Left lung (tissue), 10 donors: ENCODE measurements around the gene ASCC1. TPM values are rescaled to one million over a fixed set of nuclear protein-coding genes. Genes with fewer than 3 reads are reported as not detected.

Experiments used
- ATAC-seq: fragments of 200-7000 bp; cut with Tn5 transposase; one replicate; pipeline ENCODE4 v1.9.1; 2020; ENCODE audit warnings: moderate library complexity
- DNase-seq, 4 donors: peaks; one replicate each; pipeline ENCODE4 v3.0.0-alpha.2; 2013 to 2020
- H3K27ac ChIP-seq, 2 donors: fragments of 200-600 bp; sonication (generic) in 1 of 2; one replicate each; pipeline versions ENCODE4 v1.5.0 to v1.8.0; 2020 to 2021
- H3K27me3 ChIP-seq, 2 donors: fragments of 200-600 bp; sonication (generic) in 1 of 2; one replicate each; pipeline versions ENCODE4 v1.5.0 to v1.8.0; 2020 to 2021
- H3K36me3 ChIP-seq, 2 donors: fragments of 200-600 bp; sonication (generic) in 1 of 2; one replicate each; pipeline versions ENCODE4 v1.5.0 to v1.8.0; 2020 to 2021
- H3K4me1 ChIP-seq, 2 donors: fragments of 200-600 bp; one replicate each; pipeline ENCODE4 v1.8.0; 2021
- H3K4me3 ChIP-seq, 2 donors: fragments of 200-600 bp; sonication (generic) in 1 of 2; one replicate each; pipeline versions ENCODE4 v1.5.0 to v1.8.0; 2020 to 2021; ENCODE audit warnings: mild to moderate bottlenecking in 1 of 2
- H3K9me3 ChIP-seq, 2 donors: fragments of 200-600 bp; sonication (generic) in 1 of 2; one replicate each; pipeline versions ENCODE4 v1.5.0 to v1.8.0; 2020 to 2021
- CTCF ChIP-seq, 2 donors: fragments of 200-600 bp; sonication (generic) in 1 of 2; IDR thresholded peaks; one replicate each; pipeline versions ENCODE4 v1.5.0 to v1.8.0; 2021; ENCODE audit warnings: antibody characterized with exemption in 2 of 2
- intact Hi-C, 2 donors: fragments of 100-400 bp; cut with DNase I; formaldehyde crosslinking; loops; one replicate each; pipeline versions ENCODE4 v1.11.2 to v1.14.2; 2022
- polyA plus RNA-seq, 6 donors: library from polyadenylated mRNA; unstranded; fragments of 120-200 nt; gene quantifications; one replicate each; pipeline ENCODE4 v1.2.1, GENCODE V29; 2013; ENCODE audit not compliant: insufficient read length in 6 of 6
- total RNA-seq, 2 donors: library from RNA; stranded (reverse); fragmentation: NEBNext Ultra II Directional; extraction: Animal tissue kit (Norgen Biotek cat#: 25700); gene quantifications; one replicate each; pipeline ENCODE4 v1.2.1, GENCODE V29; 2021
- donor health status: DM: no; HTN: yes; CAD: no.
- donor health status: DM: no; HTN: no; CAD: no.

ASCC1 gene
- total and polyA plus RNA-seq, 8 donors: 27.0 to 48.2 (median 37.4) TPM

GRCh38 chr10:72123616-72124015 lies 92.5 kb downstream of the ASCC1 start:
- no peak overlapping the region for H3K27ac ChIP-seq
- intact Hi-C loops: no loop called here
- DNase-seq: no peak
- no peaks in the 10 kb centered on the region for H3K27me3 ChIP-seq
- H3K9me3 ChIP-seq: no peaks in the 10 kb centered on the region
- no peak for ATAC-seq
- no peaks in the 10 kb centered on the region for H3K4me1 ChIP-seq
- no peak overlapping the region for H3K4me3 ChIP-seq
- TF ChIP-seq CTCF (IDR thresholded peaks at IDR 0.05): no peak
- peaks cover 3 to 12% of the 10 kb centered on the region in 2 donors for H3K36me3 ChIP-seq

- Histone ChIP-seq H3K36me3 (peaks cover 3 to 4% of the 10 kb centered on the region in 2 donors), H3K4me3 (no peak overlapping the region), H3K4me1 (no peaks in the 10 kb centered on the region), H3K27me3 (no peaks in the 10 kb centered on the region), H3K27ac (no peak overlapping the region), H3K9me3 (no peaks in the 10 kb centered on the region)
- intact Hi-C loops: no loop called here
- no peak for TF ChIP-seq CTCF (IDR thresholded peaks at IDR 0.05)
- ATAC-seq (no peak), DNase-seq (no peak)
Measured at GRCh38 chr10:72122221-72122620, 93.9 kb downstream of the ASCC1 start.

GRCh38 chr10:72121389-72121788 lies 94.7 kb downstream of the ASCC1 start:
- Histone ChIP-seq H3K9me3 (no peaks in the 10 kb centered on the region), H3K4me3 (no peak overlapping the region), H3K4me1 (no peaks in the 10 kb centered on the region), H3K27me3 (no peaks in the 10 kb centered on the region), H3K27ac (no peak overlapping the region), H3K36me3 (peaks cover 0 to under 1% of the 10 kb centered on the region in 2 donors)
- DNase-seq: no peak
- no peak for TF ChIP-seq CTCF (IDR thresholded peaks at IDR 0.05)
- no peak for ATAC-seq
- intact Hi-C loops: no loop called here

- intact Hi-C loops: no loop called here
- no peak overlapping the region for H3K4me3 ChIP-seq
- H3K27me3 ChIP-seq: no peaks in the 10 kb centered on the region
- ATAC-seq (no peak), DNase-seq (no peak)
- no peak overlapping the region for H3K27ac ChIP-seq
- TF ChIP-seq CTCF (IDR thresholded peaks at IDR 0.05): no peak
- no peaks in the 10 kb centered on the region for H3K9me3 ChIP-seq
- no peaks in the 10 kb centered on the region for H3K4me1 ChIP-seq
- H3K36me3 ChIP-seq: no peaks in the 10 kb centered on the region
Measured at GRCh38 chr10:72116372-72116771, 99.7 kb downstream of the ASCC1 start.

- Histone ChIP-seq H3K27me3 (no peaks in the 10 kb centered on the region), H3K9me3 (no peaks in the 10 kb centered on the region), H3K4me1 (no peaks in the 10 kb centered on the region), H3K27ac (no peak overlapping the region), H3K36me3 (no peaks in the 10 kb centered on the region), H3K4me3 (no peak overlapping the region)
- no peak for TF ChIP-seq CTCF (IDR thresholded peaks at IDR 0.05)
- intact Hi-C loops: no loop called here
- DNase-seq: no peak
- ATAC-seq: no peak
Measured at GRCh38 chr10:72114706-72115450, 101.2 kb downstream of the ASCC1 start.
